Nephron progenitor cell (in vitro differentiated cells): Measurements from ENCODE around the gene IL20RA.
A peak's percentile ranks its signal among the peaks of the same experiment; 100 is the strongest.

ENCODE experiments used
- DNase-seq: peaks from one replicate; pipeline ENCODE4 v3.0.0; 2021
- H3K27ac Mint-ChIP-seq: 2 replicates; pipeline ENCODE4 v1.8.0; 2021; ENCODE audit warnings: mild to moderate bottlenecking, moderate library complexity, mixed read lengths
- H3K27me3 Mint-ChIP-seq: 2 replicates; pipeline ENCODE4 v1.8.0; 2021; ENCODE audit warnings: mild to moderate bottlenecking, low read depth, mixed read lengths; ENCODE audit not compliant: poor library complexity
- H3K36me3 Mint-ChIP-seq: 2 replicates; pipeline ENCODE4 v1.8.0; 2021; ENCODE audit warnings: low read depth, mixed read lengths
- H3K4me1 Mint-ChIP-seq: 2 replicates; pipeline ENCODE4 v1.8.0; 2021; ENCODE audit warnings: mixed read lengths
- H3K4me3 Mint-ChIP-seq: 2 replicates; pipeline ENCODE4 v1.8.0; 2021; ENCODE audit warnings: mild to moderate bottlenecking, moderate library complexity, mixed read lengths
- H3K9me3 Mint-ChIP-seq: 2 replicates; pipeline ENCODE4 v1.8.0; 2021; ENCODE audit warnings: mild to moderate bottlenecking, moderate library complexity, mixed read lengths
- TF ChIP-seq, protein P1 (sequence below): fragments of 200-600 bp; sonication (generic); IDR thresholded peaks from 2 replicates; pipeline ENCODE4 v1.5.0; 2021; ENCODE audit warnings: antibody characterized with exemption

Gene IL20RA

DNA sequence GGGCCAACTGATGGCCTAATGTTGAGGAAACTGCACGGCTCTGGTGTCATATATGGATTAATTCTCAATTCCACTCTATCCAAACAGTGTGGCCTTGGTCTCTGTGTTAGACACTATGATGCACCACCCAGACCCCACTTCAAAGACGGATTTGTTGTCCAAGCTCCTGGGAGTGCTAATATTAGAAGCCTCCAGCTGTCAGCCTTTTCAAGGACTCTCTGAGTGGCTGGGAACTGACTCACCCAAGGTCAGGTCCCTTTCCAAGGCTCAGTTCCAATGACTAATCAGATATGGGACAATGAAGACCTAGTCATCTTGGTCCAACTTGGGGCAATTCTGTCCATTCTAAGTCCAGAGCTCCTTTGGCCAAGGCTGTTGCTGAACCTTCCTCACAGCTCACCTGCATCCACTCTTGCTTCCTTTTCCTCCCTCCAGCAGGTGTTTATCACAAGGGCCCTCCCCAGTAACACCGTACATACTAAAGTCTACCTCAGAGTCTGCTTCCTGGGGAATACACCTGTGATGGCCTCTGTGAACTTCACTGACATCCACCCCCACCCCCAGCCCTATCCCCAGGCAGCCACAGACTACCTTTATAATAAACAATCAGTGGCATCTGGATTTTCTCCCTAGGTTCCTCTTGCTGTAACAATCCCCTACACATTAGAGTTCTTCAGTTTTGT lies 7.2 kb upstream of the IL20RA start:
- TF ChIP-seq, protein P1, sequence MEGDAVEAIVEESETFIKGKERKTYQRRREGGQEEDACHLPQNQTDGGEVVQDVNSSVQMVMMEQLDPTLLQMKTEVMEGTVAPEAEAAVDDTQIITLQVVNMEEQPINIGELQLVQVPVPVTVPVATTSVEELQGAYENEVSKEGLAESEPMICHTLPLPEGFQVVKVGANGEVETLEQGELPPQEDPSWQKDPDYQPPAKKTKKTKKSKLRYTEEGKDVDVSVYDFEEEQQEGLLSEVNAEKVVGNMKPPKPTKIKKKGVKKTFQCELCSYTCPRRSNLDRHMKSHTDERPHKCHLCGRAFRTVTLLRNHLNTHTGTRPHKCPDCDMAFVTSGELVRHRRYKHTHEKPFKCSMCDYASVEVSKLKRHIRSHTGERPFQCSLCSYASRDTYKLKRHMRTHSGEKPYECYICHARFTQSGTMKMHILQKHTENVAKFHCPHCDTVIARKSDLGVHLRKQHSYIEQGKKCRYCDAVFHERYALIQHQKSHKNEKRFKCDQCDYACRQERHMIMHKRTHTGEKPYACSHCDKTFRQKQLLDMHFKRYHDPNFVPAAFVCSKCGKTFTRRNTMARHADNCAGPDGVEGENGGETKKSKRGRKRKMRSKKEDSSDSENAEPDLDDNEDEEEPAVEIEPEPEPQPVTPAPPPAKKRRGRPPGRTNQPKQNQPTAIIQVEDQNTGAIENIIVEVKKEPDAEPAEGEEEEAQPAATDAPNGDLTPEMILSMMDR, result no peak
- Mint-ChIP-seq H3K27ac (no peak overlapping the region), H3K27me3 (peaks cover 5% of the 10 kb centered on the region), H3K36me3 (no peaks in the 10 kb centered on the region), H3K4me3 (no peak overlapping the region), H3K4me1 (peaks cover 15% of the 10 kb centered on the region), H3K9me3 (no peaks in the 10 kb centered on the region)
- DNase-seq, result no peak

GRCh38 chr6:137049095-137049494 lies 4.3 kb upstream of the IL20RA start:
- Mint-ChIP-seq H3K27ac (no peak overlapping the region), H3K27me3 (peaks cover 18% of the 10 kb centered on the region), H3K36me3 (no peaks in the 10 kb centered on the region), H3K9me3 (no peaks in the 10 kb centered on the region), H3K4me3 (no peak overlapping the region), H3K4me1 (peaks cover 15% of the 10 kb centered on the region)
- DNase-seq, result no peak
- TF ChIP-seq, protein P1, result no peak

GRCh38 chr6:137046871-137047412 lies 2.2 kb upstream of the IL20RA start:
- DNase-seq, result no peak
- peaks cover 40% of the 10 kb centered on the region for H3K27me3 Mint-ChIP-seq

GRCh38 chr6:137045222-137045789 lies 541 bp upstream of the IL20RA start:
- Mint-ChIP-seq H3K4me1 (peaks cover 24% of the 10 kb centered on the region), H3K27me3 (peaks cover 45% of the 10 kb centered on the region), H3K4me3 (peak overlapping the region; percentile 69), H3K9me3 (peaks cover 13% of the 10 kb centered on the region), H3K27ac (no peak overlapping the region), H3K36me3 (no peaks in the 10 kb centered on the region)
- DNase-seq, result no peak
- TF ChIP-seq, protein P1, result no peak

More at GRCh38 chr6:137046871-137047412, 2.2 kb upstream of the IL20RA start:
- Mint-ChIP-seq H3K27ac (no peak overlapping the region), H3K9me3 (no peaks in the 10 kb centered on the region), H3K36me3 (no peaks in the 10 kb centered on the region), H3K4me3 (no peak overlapping the region), H3K4me1 (peaks cover 24% of the 10 kb centered on the region)
- TF ChIP-seq, protein P1, result no peak

- peaks cover 18% of the 10 kb centered on the region for H3K4me1 Mint-ChIP-seq
Observed at GRCh38 chr6:137043710-137044365, 927 bp downstream of the IL20RA start.

More at GRCh38 chr6:137043710-137044365, 927 bp downstream of the IL20RA start:
- peak; percentile 46 for DNase-seq
- H3K4me3 Mint-ChIP-seq, result peak overlapping the region; percentile 82
- H3K9me3 Mint-ChIP-seq, result peaks cover 27% of the 10 kb centered on the region
- TF ChIP-seq, protein P1, result no peak
- no peak overlapping the region for H3K27ac Mint-ChIP-seq
- H3K27me3 Mint-ChIP-seq, result peaks cover 52% of the 10 kb centered on the region
- peaks cover 11% of the 10 kb centered on the region for H3K36me3 Mint-ChIP-seq
